Measurements from ENCODE around the gene CHRNB2.

Gene CHRNB2

GRCh38 chr1:154552036-154552435 lies 15.5 kb upstream of the CHRNB2 start:
- DNase-seq (ENCODE audit: low spot score) (no peak), FAIRE-seq (no peak)

GRCh38 chr1:154553056-154554030 lies 14.2 kb upstream of the CHRNB2 start:
- FAIRE-seq (no peak), DNase-seq (ENCODE audit: low spot score) (no peak)

GRCh38 chr1:154556422-154556821 lies 11.2 kb upstream of the CHRNB2 start:
- FAIRE-seq, result no peak
- peak; percentile 42 for DNase-seq (ENCODE audit: low spot score)

- FAIRE-seq (no peak), DNase-seq (ENCODE audit: low spot score) (no peak)
Measured at GRCh38 chr1:154557248-154557938, 10.2 kb upstream of the CHRNB2 start.

- DNase-seq (ENCODE audit: low spot score), result no peak
- no peak for FAIRE-seq
Measured at GRCh38 chr1:154557939-154558719, 9.4 kb upstream of the CHRNB2 start, which contains the start of gene UBE2Q1. UBE2Q1 (minus strand) TSS chr1:154558662; CDS start chr1:154558553, 109 bp downstream.

GRCh38 chr1:154558720-154559465 lies 8.7 kb upstream of the CHRNB2 start:
- FAIRE-seq (peak; percentile 97), DNase-seq (ENCODE audit: low spot score) (peak; percentile 95)

- FAIRE-seq (peak; percentile 80), DNase-seq (ENCODE audit: low spot score) (peak; percentile 84)
Measured at GRCh38 chr1:154559466-154560044, 8.0 kb upstream of the CHRNB2 start.

- DNase-seq (ENCODE audit: low spot score) (no peak), FAIRE-seq (no peak)
Measured at GRCh38 chr1:154565876-154566275, 1.7 kb upstream of the CHRNB2 start.

- FAIRE-seq, result no peak
Measured at GRCh38 chr1:154568157-154568815, 708 bp downstream of the CHRNB2 start.

GRCh38 chr1:154571244-154571963 lies 3.8 kb downstream of the CHRNB2 start:
- no peak for FAIRE-seq
- no peak for DNase-seq (ENCODE audit: low spot score)

More at GRCh38 chr1:154568157-154568815, 708 bp downstream of the CHRNB2 start:
- no peak for DNase-seq (ENCODE audit: low spot score)

- FAIRE-seq, result no peak
- DNase-seq (ENCODE audit: low spot score), result no peak
Measured at GRCh38 chr1:154571964-154572288, 4.3 kb downstream of the CHRNB2 start.

GRCh38 chr1:154572468-154573167 lies 5.0 kb downstream of the CHRNB2 start:
- FAIRE-seq (no peak), DNase-seq (ENCODE audit: low spot score) (no peak)

- DNase-seq (ENCODE audit: low spot score) (no peak), FAIRE-seq (no peak)
Measured at GRCh38 chr1:154573168-154573510, 5.6 kb downstream of the CHRNB2 start.

GRCh38 chr1:154574716-154575115 lies 7.1 kb downstream of the CHRNB2 start:
- FAIRE-seq, result no peak
- DNase-seq (ENCODE audit: low spot score), result no peak

- DNase-seq (ENCODE audit: low spot score), result no peak
- no peak for FAIRE-seq
Measured at GRCh38 chr1:154575147-154575927, 7.8 kb downstream of the CHRNB2 start.

GRCh38 chr1:154575951-154576566 lies 8.5 kb downstream of the CHRNB2 start:
- DNase-seq (ENCODE audit: low spot score), result no peak
- FAIRE-seq, result no peak

- FAIRE-seq, result no peak
Measured at GRCh38 chr1:154577346-154578057, 9.9 kb downstream of the CHRNB2 start.

More at GRCh38 chr1:154577346-154578057, 9.9 kb downstream of the CHRNB2 start:
- no peak for DNase-seq (ENCODE audit: low spot score)
